ENCODE results near the gene NT5C2. TPM values are rescaled to one million over a fixed set of nuclear protein-coding genes. Genes with fewer than 3 reads are reported as not detected.
A peak's percentile ranks its signal among the peaks of the same experiment; 100 is the strongest.
"Not testable (repeated sequence)": the region's sequence is repeated elsewhere in the genome, so short reads cannot be mapped to it uniquely, and the experiment has no call there.

Gene NT5C2
- polyA plus RNA-seq, 1 of the 3 experiments (the other 2 are of a cell fraction) = 29.6 TPM

DNA sequence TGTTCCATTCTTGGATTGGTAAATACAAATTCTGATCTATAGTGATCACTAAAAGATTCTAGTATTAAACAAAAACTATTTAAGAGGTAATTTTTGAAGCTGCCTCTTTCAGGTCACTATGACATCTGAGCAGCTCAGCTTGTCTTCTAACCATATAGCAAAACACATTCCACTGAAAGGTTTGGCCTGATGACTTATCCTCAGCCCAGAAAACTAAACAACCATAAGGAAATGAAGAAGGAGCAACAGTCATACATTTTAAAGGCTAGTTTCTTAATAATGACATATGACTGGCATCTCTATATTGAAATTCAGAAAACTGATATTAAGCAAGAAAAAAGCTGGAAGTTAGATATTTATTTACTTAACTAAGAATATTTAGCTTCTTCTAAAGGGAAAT is 24.6 kb downstream of the NT5C2 start:
- Histone ChIP-seq H3K79me2 (ENCODE audit: insufficient read depth) (peaks cover 62% of the 10 kb centered on the region), H3K27ac (ENCODE audit: low read depth in 2 of 2, low read length in 1 of 2) (peak overlapping the region in 1 of 2 experiments; percentile 65; a peak in 2 of 4 replicates), H3K4me2 (peak overlapping the region; percentile 53), H3K27me3 (ENCODE audit: insufficient read depth) (no peaks in the 10 kb centered on the region), H4K20me1 (ENCODE audit: insufficient read depth) (0 out of 2 replicates have a peak, but pooled peaks cover 11% of the 10 kb centered on the region), H3K4me1 (ENCODE audit: control insufficient read depth in 1 of 2, insufficient read depth in 2 of 2, low read depth in 1 of 2, low read length in 1 of 2) (peaks cover 0 to 18% of the 10 kb centered on the region in 2 experiments; a peak in 1 of 4 replicates), H3K4me3 (ENCODE audit: low read depth in 2 of 2, low read length in 1 of 2) (no peak overlapping the region), H3K9me3 (0 out of 2 replicates have a peak, but pooled peaks cover 2% of the 10 kb centered on the region), H3K9ac (peak overlapping the region; percentile 43; the same call in 1 of the 2 replicates), H2AFZ (ENCODE audit: low read depth) (no peak overlapping the region), H3F3A (replicated peaks; ENCODE audit: insufficient read depth) (peaks cover 43% of the 10 kb centered on the region), H3K36me3 (replicated peaks in 1 of 2; ENCODE audit: control insufficient read depth in 1 of 2, insufficient read depth in 2 of 2, low read length in 1 of 2) (peaks cover 8 to 57% of the 10 kb centered on the region in 2 experiments), H3K9me2 (no peaks in the 10 kb centered on the region)
- CTCF ChIA-PET = interaction anchor here (1.2 kb wide), 1 partner anchor 77 kb away, joined by 4 read pairs; no protein-coding TSS in a partner anchor
- TF ChIP-seq SIN3A (IDR thresholded peaks at IDR 0.05; ENCODE audit: borderline replicate concordance, low read depth, low read length) = no peak
- TF ChIP-seq, protein P1, sequence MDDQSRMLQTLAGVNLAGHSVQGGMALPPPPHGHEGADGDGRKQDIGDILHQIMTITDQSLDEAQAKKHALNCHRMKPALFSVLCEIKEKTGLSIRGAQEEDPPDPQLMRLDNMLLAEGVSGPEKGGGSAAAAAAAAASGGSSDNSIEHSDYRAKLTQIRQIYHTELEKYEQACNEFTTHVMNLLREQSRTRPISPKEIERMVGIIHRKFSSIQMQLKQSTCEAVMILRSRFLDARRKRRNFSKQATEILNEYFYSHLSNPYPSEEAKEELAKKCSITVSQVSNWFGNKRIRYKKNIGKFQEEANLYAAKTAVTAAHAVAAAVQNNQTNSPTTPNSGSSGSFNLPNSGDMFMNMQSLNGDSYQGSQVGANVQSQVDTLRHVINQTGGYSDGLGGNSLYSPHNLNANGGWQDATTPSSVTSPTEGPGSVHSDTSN (IDR thresholded peaks at IDR 0.05) = peak; percentile 2; the same call in 1 of the 2 replicates
- POLR2A ChIA-PET = interaction anchor here (0.6 kb wide), 1 partner anchor 24 kb away, joined by 3 read pairs; no protein-coding TSS in a partner anchor
- DNase-seq = no peak

DNA sequence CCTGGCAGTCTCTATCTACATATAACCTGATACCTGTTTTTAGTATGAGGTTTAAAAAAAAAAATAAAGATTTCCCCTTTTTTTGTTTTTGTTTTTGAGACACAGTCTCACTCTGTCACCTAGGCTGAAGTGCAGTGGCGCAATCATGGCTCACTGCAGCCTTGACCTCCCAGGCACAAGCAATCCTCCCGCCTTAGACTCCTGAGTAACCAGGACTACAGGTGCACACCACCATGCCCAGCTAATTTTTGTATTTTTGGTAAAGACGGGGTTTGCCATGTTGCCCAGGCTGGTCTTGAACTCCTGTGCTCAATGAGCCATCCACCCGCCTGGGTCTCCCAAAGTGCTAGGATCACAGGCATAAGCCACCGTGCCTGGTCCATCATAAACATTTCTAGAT is 25.5 kb downstream of the NT5C2 start:
- Histone ChIP-seq H3K27ac (ENCODE audit: low read depth in 2 of 2, low read length in 1 of 2) (0 out of 4 replicates have a peak overlapping the region, but pooled peaks of 1 of the 2 experiments have one; percentile 65), H3K79me2 (ENCODE audit: insufficient read depth) (peaks cover 59% of the 10 kb centered on the region), H3F3A (replicated peaks; ENCODE audit: insufficient read depth) (peaks cover 43% of the 10 kb centered on the region), H3K36me3 (replicated peaks in 1 of 2; ENCODE audit: control insufficient read depth in 1 of 2, insufficient read depth in 2 of 2, low read length in 1 of 2) (peaks cover 8 to 56% of the 10 kb centered on the region in 2 experiments), H4K20me1 (ENCODE audit: insufficient read depth) (0 out of 2 replicates have a peak, but pooled peaks cover 11% of the 10 kb centered on the region), H3K4me1 (ENCODE audit: control insufficient read depth in 1 of 2, insufficient read depth in 2 of 2, low read depth in 1 of 2, low read length in 1 of 2) (peaks cover 0 to 18% of the 10 kb centered on the region in 2 experiments; a peak in 1 of 4 replicates)
- H3K27me3 ChIP-seq (ENCODE audit: insufficient read depth); H3K9me2 ChIP-seq; H3K4me3 ChIP-seq (ENCODE audit: low read depth in 2 of 2, low read length in 1 of 2); DNase-seq; H2AFZ ChIP-seq (ENCODE audit: low read depth); H3K9ac ChIP-seq; H3K4me2 ChIP-seq; POLR2A ChIA-PET; H3K9me3 ChIP-seq: not testable (repeated sequence)
- CTCF ChIA-PET = interaction anchor here (1.2 to 2.0 kb wide), 2 partner anchors 9 to 77 kb away, joined by 4 to 6 read pairs; no protein-coding TSS in a partner anchor
- 91% methylated on average over 5 of the region's 5 CpGs for WGBS (ENCODE audit: low lambda C conversion rate)

DNA sequence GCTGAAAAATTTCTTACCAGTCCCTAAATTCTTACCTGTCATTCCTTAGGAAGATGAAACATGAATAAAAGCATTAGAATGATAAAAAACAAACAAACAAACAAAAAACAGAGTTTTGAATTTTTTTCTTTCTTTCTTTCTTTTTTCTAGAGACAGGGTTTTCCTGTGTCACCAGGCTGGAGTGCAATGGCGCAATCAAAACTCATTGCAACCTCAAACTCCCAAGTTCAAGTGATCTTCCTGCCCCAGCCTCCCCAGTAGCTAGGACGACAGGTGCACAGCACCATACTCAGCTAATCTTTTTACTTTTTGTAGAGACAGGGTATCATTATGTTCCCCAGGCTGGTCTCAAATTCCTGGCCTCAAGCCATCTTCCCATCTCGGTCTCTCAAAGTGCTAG is 26.5 kb downstream of the NT5C2 start:
- Histone ChIP-seq H3K9me3 (peaks cover 7% of the 10 kb centered on the region; the same call in 1 of the 2 replicates), H3K27me3 (ENCODE audit: insufficient read depth) (no peaks in the 10 kb centered on the region), H3K4me2 (no peak overlapping the region), H3K4me1 (ENCODE audit: control insufficient read depth in 1 of 2, insufficient read depth in 2 of 2, low read depth in 1 of 2, low read length in 1 of 2) (peaks cover 0 to 18% of the 10 kb centered on the region in 2 experiments; a peak in 1 of 4 replicates), H3K9me2 (no peaks in the 10 kb centered on the region), H3K4me3 (ENCODE audit: low read depth in 2 of 2, low read length in 1 of 2) (no peak overlapping the region), H4K20me1 (ENCODE audit: insufficient read depth) (0 out of 2 replicates have a peak, but pooled peaks cover 11% of the 10 kb centered on the region), H2AFZ (ENCODE audit: low read depth) (no peak overlapping the region), H3K79me2 (ENCODE audit: insufficient read depth) (peaks cover 61% of the 10 kb centered on the region), H3K36me3 (replicated peaks in 1 of 2; ENCODE audit: control insufficient read depth in 1 of 2, insufficient read depth in 2 of 2, low read length in 1 of 2) (peaks cover 7 to 60% of the 10 kb centered on the region in 2 experiments), H3K27ac (ENCODE audit: low read depth in 2 of 2, low read length in 1 of 2) (no peak overlapping the region), H3K9ac (no peak overlapping the region), H3F3A (replicated peaks; ENCODE audit: insufficient read depth) (peaks cover 43% of the 10 kb centered on the region)
- ChIA-PET POLR2A (no interaction called here), CTCF (interaction anchor here (2.0 kb wide), 1 partner anchor 10 kb away, joined by 6 read pairs; no protein-coding TSS in a partner anchor)
- 96% methylated on average over 3 of the region's 3 CpGs for WGBS (ENCODE audit: low lambda C conversion rate)
- DNase-seq = no peak
- TF ChIP-seq RFX5 (IDR thresholded peaks at IDR 0.05; ENCODE audit: low read length) (no peak), POLR2AphosphoS5 (IDR thresholded peaks at IDR 0.05; ENCODE audit: low read depth, low read length) (no peak), REST (IDR thresholded peaks at IDR 0.05; ENCODE audit: low read depth, low read length) (no peak), TEAD4 (IDR thresholded peaks at IDR 0.05; ENCODE audit: borderline replicate concordance, insufficient read depth) (no peak), GABPA (IDR thresholded peaks at IDR 0.05; ENCODE audit: low read depth) (no peak), MXI1 (IDR thresholded peaks at IDR 0.05; ENCODE audit: low read depth, low read length) (no peak), RAD21 (IDR thresholded peaks at IDR 0.05; ENCODE audit: low read length) (no peak), GATA2 (CRISPR knock-in tag; IDR thresholded peaks at IDR 0.05) (no peak), CHD2 (IDR thresholded peaks at IDR 0.05; ENCODE audit: low read length, partially characterized antibody) (no peak), NFIC (IDR thresholded peaks at IDR 0.05; ENCODE audit: borderline replicate concordance) (no peak), MEF2A (IDR thresholded peaks at IDR 0.05; ENCODE audit: borderline replicate concordance, low read depth) (no peak), ELF1 (IDR thresholded peaks at IDR 0.05) (no peak), MAX (IDR thresholded peaks at IDR 0.05; ENCODE audit: low read depth) (no peak)
- TF ChIP-seq, protein P2, sequence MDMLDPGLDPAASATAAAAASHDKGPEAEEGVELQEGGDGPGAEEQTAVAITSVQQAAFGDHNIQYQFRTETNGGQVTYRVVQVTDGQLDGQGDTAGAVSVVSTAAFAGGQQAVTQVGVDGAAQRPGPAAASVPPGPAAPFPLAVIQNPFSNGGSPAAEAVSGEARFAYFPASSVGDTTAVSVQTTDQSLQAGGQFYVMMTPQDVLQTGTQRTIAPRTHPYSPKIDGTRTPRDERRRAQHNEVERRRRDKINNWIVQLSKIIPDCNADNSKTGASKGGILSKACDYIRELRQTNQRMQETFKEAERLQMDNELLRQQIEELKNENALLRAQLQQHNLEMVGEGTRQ (IDR thresholded peaks at IDR 0.05; ENCODE audit: borderline replicate concordance, low read depth, low read length) = no peak

All from SK-N-SH (cell line).